Measurements from ENCODE around the gene PRMT6. TPM values are rescaled to one million over a fixed set of nuclear protein-coding genes. Genes with fewer than 3 reads are reported as not detected.
"Not testable (repeated sequence)": the region's sequence is repeated elsewhere in the genome, so short reads cannot be mapped to it uniquely, and the experiment has no call there.

PRMT6 gene
- total RNA-seq, 1 donor from 2014 or later = 12.6 TPM

DNA sequence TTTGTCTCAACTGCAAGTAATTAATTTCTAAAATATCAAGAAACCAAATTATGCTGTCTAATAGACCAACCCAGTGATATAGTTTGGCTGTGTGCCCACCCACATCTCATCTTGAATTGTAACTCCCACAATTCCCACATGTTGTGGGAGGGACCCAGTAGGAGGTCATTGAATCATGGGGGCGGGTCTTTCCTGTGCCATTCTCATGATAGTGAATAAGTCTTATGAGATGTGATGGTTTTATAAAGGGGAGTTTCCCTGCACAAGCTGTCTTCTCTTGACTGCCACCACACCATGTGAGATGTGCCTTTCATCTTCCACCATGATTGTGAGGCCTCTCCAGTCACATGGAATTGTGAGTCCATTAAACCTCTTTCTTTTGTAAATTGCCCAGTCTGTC, 36.9 kb downstream of the PRMT6 start:
- DNase-seq (ENCODE audit: low read depth) = not testable (repeated sequence)

GRCh38 chr1:107095647-107096046, 39.2 kb downstream of the PRMT6 start:
- DNase-seq (ENCODE audit: low read depth) = no peak

DNA sequence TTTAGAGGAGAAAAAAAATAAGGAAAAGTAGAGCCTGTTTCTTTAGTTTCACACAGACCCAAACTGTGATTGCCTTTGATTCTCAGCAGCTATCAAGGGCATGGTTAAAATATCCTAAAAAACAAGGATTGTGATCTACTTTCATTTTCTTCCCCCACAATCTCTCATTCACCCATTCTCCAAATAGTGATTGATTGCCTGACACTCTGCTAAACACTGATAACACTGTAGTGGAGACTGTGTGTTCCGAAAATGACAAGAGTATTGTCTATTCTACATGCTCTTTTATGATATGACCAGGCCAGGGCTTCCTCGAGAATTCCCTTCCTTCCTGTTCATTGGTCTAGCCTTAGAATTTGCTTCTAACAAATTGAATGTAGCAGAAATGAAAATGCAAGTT, 40.2 kb downstream of the PRMT6 start:
- no peak for DNase-seq (ENCODE audit: low read depth)

DNA sequence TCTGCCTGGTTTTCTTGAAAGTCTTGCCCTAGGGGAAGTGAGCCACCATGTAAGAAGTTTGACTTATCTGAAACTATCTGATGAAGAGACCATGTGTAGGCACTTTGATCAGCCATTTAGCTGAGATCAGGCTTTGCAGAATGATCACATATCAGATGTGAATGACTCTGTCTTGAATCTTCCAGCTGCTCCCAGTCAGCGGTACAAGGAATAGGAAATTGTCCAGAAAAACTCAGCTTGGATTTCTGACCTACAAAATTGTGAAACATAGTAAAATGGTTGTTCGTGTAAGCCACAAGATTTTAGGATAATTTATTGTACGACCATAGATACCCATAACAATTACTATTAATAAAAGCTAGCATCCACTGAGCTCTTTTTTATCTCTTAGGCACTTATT, 42.5 kb downstream of the PRMT6 start:
- DNase-seq (ENCODE audit: low read depth) = no peak

GRCh38 chr1:107100331-107100984, 44.0 kb downstream of the PRMT6 start:
- DNase-seq (ENCODE audit: low read depth) = peak; percentile 2

DNA sequence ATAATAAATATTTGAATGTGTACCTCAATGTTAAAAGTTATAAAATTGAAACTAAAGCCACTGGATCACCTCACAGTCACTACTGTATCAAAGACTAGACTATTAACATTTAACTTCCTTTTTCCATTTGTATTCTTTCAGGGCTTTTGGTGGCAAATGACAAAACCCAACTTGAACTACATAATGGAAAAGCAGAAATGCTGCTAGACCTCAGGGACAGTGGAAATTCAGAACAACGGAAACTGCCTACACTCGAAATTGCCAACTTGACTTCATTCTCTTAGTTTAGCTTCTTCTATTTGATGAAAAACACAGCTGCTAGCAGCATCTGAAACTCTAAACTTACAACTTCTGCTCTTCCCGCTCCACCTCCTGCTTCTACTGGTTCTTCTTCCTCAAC, 49.4 kb downstream of the PRMT6 start:
- DNase-seq (ENCODE audit: low read depth) = no peak

Other genes with a start within 250 kb of the PRMT6 start
- gene NTNG1, start 84.4 kb downstream of the PRMT6 start, total RNA-seq = 0.08 TPM in 1 of 2 replicates, not detected in the other